SU-DHL-6 (cell line): Measurements from ENCODE around the gene LCOR.

Experiments used
- EZH2phosphoT487 ChIP-seq: fragments of 200-600 bp; sonication (generic), shearing (Covaris generic); conservative IDR thresholded peaks from 2 replicates; pipeline ENCODE4 v1.6.1; 2018; ENCODE audit warnings: mild to moderate bottlenecking, antibody characterized with exemption, low read length, moderate library complexity, mixed read lengths
- TF ChIP-seq, protein P1 (sequence below): fragments of 200-600 bp; sonication (generic); IDR thresholded peaks from one replicate; pipeline ENCODE4 v1.5.1; 2017; ENCODE audit warnings: antibody characterized with exemption, mild to moderate bottlenecking, low read length, moderate library complexity; ENCODE audit not compliant: insufficient read depth, poor library complexity, severe bottlenecking

GRCh38 chr10:96951954-96952353 is 119.9 kb downstream of the LCOR start:
- TF ChIP-seq, protein P1, sequence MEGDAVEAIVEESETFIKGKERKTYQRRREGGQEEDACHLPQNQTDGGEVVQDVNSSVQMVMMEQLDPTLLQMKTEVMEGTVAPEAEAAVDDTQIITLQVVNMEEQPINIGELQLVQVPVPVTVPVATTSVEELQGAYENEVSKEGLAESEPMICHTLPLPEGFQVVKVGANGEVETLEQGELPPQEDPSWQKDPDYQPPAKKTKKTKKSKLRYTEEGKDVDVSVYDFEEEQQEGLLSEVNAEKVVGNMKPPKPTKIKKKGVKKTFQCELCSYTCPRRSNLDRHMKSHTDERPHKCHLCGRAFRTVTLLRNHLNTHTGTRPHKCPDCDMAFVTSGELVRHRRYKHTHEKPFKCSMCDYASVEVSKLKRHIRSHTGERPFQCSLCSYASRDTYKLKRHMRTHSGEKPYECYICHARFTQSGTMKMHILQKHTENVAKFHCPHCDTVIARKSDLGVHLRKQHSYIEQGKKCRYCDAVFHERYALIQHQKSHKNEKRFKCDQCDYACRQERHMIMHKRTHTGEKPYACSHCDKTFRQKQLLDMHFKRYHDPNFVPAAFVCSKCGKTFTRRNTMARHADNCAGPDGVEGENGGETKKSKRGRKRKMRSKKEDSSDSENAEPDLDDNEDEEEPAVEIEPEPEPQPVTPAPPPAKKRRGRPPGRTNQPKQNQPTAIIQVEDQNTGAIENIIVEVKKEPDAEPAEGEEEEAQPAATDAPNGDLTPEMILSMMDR = no peak
- TF ChIP-seq EZH2phosphoT487 = no peak
